ENCODE data around the gene GAPDHS. TPM values are rescaled to one million over a fixed set of nuclear protein-coding genes. Genes with fewer than 3 reads are reported as not detected.

The GAPDHS gene
- total and polyA plus RNA-seq, 4 donors, result not detected

DNA sequence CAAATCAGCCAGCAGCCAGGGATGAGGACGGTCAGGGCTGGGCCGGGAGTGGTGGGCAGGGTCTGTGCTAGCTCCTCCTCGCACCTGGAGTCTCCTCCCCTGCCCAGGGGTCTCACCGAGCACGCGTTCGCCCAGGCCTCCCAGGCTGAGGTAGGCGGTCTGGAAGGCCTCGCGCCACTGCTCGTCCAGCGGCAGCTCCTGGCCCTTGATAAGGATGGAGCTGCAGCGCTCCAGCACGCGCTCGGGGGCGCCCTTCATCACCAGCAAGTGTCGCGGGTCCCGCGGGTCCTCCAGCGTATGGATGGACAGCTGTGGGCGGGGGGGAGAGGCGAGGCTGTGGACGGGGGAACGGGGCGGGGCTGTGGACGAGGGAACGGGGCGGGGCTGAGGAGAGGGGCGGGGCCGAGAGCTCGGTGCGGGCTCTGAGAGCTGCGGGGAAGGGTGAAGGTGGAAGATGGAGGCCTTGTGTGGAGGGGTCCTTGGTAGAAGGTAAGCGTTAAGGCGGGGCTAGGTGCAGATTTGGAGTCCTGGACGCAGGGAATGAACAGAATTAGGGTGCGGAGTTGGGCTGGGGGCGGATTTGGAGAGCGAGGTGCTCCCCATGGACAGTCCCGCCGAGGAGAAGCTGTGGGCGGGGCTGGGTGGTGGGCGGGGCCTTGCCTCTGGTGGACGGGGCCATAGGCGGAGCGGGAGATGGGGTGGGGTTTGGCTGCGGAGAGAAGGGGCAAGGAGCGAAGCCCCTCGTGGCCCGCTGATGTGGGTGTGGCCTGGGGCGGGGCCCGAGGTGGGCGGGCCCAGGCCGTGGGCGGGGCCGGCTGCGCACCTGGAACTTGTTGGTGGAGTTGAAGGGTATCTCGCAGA is 24.5 kb downstream of the GAPDHS start:
- Histone ChIP-seq H3K27ac (ENCODE audit: low read depth in 1 of 2, low read length in 2 of 2) (no peak overlapping the region), H3K9me3 (ENCODE audit: control insufficient read depth in 4 of 4, low read length in 3 of 4) (no peaks in the 10 kb centered on the region), H3K4me1 (ENCODE audit: control insufficient read depth in 4 of 4, insufficient read depth in 4 of 4, low read length in 3 of 4) (peaks cover 0 to 7% (median 4%) of the 10 kb centered on the region in 4 donors), H3K27me3 (ENCODE audit: control insufficient read depth in 4 of 4, insufficient read depth in 4 of 4, low read length in 3 of 4) (peaks cover 0 to 4% (median 3%) of the 10 kb centered on the region in 4 donors), H3K4me3 (ENCODE audit: low read depth in 1 of 3, low read length in 3 of 3) (peak overlapping the region in 1 of 3 donors; percentile 19), H3K9ac (ENCODE audit: low read depth in 1 of 2, low read length in 2 of 2) (no peak overlapping the region), H3K36me3 (ENCODE audit: control insufficient read depth in 4 of 4, insufficient read depth in 3 of 4, low read depth in 1 of 4, low read length in 3 of 4) (no peaks in the 10 kb centered on the region)
- peak; percentile 76 for DNase-seq (ENCODE audit: low spot score)
- 9% methylated on average over 60 of the region's 60 CpGs for WGBS
- TF ChIP-seq YY1 (IDR thresholded peaks at IDR 0.05), result no peak
- TF ChIP-seq SP1 (IDR thresholded peaks at IDR 0.05), result no peak
- no peak for TF ChIP-seq EGR1 (IDR thresholded peaks at IDR 0.05; ENCODE audit: low read depth in 2 of 2)
- TF ChIP-seq CTCF (IDR thresholded peaks at IDR 0.05; ENCODE audit: low read depth, low read length, missing input control), result no peak
- TF ChIP-seq FOXA1 (IDR thresholded peaks at IDR 0.05), result no peak
- TF ChIP-seq NR2F2 (IDR thresholded peaks at IDR 0.05), result no peak
- no peak for TF ChIP-seq ZBTB33 (IDR thresholded peaks at IDR 0.05)
- TF ChIP-seq TAF1 (conservative IDR thresholded peaks at IDR 0.05), result no peak
- TF ChIP-seq RXRA (IDR thresholded peaks at IDR 0.05), result no peak
- no peak for TF ChIP-seq HNF4A (conservative IDR thresholded peaks at IDR 0.05)
- no peak for TF ChIP-seq HNF4G (IDR thresholded peaks at IDR 0.05)
- no peak for TF ChIP-seq FOXA2 (IDR thresholded peaks at IDR 0.05)
- TF ChIP-seq, protein P1, sequence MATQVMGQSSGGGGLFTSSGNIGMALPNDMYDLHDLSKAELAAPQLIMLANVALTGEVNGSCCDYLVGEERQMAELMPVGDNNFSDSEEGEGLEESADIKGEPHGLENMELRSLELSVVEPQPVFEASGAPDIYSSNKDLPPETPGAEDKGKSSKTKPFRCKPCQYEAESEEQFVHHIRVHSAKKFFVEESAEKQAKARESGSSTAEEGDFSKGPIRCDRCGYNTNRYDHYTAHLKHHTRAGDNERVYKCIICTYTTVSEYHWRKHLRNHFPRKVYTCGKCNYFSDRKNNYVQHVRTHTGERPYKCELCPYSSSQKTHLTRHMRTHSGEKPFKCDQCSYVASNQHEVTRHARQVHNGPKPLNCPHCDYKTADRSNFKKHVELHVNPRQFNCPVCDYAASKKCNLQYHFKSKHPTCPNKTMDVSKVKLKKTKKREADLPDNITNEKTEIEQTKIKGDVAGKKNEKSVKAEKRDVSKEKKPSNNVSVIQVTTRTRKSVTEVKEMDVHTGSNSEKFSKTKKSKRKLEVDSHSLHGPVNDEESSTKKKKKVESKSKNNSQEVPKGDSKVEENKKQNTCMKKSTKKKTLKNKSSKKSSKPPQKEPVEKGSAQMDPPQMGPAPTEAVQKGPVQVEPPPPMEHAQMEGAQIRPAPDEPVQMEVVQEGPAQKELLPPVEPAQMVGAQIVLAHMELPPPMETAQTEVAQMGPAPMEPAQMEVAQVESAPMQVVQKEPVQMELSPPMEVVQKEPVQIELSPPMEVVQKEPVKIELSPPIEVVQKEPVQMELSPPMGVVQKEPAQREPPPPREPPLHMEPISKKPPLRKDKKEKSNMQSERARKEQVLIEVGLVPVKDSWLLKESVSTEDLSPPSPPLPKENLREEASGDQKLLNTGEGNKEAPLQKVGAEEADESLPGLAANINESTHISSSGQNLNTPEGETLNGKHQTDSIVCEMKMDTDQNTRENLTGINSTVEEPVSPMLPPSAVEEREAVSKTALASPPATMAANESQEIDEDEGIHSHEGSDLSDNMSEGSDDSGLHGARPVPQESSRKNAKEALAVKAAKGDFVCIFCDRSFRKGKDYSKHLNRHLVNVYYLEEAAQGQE (IDR thresholded peaks at IDR 0.05), result no peak
- no peak for TF ChIP-seq RAD21 (IDR thresholded peaks at IDR 0.05)
- TF ChIP-seq GABPA (IDR thresholded peaks at IDR 0.05 in 1 of 2, conservative IDR thresholded peaks at IDR 0.05 in 1 of 2), result no peak
- TF ChIP-seq, protein P2, sequence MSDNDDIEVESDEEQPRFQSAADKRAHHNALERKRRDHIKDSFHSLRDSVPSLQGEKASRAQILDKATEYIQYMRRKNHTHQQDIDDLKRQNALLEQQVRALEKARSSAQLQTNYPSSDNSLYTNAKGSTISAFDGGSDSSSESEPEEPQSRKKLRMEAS (IDR thresholded peaks at IDR 0.05), result no peak
- TF ChIP-seq ATF3 (IDR thresholded peaks at IDR 0.05), result no peak
- TF ChIP-seq JUND (IDR thresholded peaks at IDR 0.05), result no peak

Data from liver (tissue), 9 donors.